HK-2 (cell line): ENCODE measurements around the gene DCP1A.
"Not testable (repeated sequence)": the region's sequence is repeated elsewhere in the genome, so short reads cannot be mapped to it uniquely, and the experiment has no call there.

Experiments used
- DNase-seq: peaks from one replicate; pipeline ENCODE4 v3.0.0-alpha.2; 2018; ENCODE audit not compliant: unreplicated experiment

The DCP1A gene

DNA sequence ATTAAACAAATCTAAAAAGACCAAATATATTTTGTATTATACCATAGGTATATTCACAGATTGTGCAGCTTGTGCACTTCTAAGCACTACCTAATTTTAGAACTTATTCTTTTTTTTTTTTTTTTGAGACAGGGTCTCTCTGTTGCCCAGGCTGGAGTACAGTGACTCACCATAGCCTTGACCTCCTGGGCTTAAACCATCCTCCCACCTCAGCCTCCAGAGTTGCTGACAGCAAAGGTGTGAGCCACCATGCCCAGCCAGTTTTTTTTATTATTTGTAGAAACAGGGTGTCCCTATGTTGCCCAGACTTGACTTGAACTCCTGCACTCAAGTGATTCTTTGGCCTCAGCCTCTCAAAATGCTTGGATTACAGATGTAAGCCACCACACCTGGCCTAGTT lies 79.6 kb downstream of the DCP1A start:
- no peak for DNase-seq

- DNase-seq = no peak
Observed at GRCh38 chr3:53264718-53265117, 82.6 kb downstream of the DCP1A start.

- no peak for DNase-seq
Observed at GRCh38 chr3:53263907-53264306, 83.4 kb downstream of the DCP1A start.

GRCh38 chr3:53261712-53262111 lies 85.6 kb downstream of the DCP1A start:
- DNase-seq = no peak

DNA sequence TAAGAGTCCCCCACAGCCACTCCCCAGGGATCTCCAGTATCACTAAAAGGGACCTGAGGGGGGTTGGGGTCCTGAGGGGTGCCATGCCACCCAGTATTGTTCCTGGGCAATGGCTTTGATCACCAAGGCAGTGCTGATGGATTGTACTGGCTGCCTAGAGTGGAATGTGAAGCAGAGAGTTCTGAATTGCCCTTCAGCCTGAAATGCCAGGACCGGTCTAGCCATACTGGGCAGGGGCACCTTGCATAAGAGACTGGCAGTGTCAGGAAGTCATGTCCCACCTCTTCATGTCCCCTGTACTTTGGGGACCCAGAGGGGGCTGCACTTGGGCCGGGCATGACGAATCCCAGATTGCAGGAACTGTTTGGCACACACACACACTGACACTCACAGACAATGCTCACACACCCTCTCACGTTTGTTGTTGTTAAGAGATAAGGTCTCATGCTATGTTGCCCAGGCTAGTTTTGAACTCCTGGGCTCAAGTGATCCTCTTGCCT lies 87.0 kb downstream of the DCP1A start:
- no peak for DNase-seq

GRCh38 chr3:53259427-53260259 lies 87.7 kb downstream of the DCP1A start:
- no peak for DNase-seq

- DNase-seq = no peak
Observed at GRCh38 chr3:53258600-53259426, 88.5 kb downstream of the DCP1A start.

DNA sequence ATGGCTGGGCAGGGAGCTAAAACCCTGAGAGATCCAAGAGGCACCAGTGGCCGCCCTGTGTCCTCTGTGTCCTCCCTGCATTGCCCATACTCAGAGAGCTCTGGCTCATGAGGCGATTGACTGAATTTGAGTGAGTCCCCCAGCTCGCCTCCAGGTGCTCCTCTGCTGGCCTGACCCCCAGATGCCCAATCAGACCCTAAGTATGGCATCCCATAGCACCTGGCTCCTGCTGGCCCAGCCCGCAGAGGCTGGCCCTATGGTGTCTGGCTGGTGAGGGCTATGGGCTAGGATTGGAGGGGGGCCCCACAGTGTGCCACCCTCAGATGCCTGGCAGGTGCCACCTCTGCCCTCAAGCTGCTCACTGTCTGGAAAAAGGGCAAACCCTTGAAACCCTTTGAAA lies 89.9 kb downstream of the DCP1A start:
- DNase-seq = no peak

DNA sequence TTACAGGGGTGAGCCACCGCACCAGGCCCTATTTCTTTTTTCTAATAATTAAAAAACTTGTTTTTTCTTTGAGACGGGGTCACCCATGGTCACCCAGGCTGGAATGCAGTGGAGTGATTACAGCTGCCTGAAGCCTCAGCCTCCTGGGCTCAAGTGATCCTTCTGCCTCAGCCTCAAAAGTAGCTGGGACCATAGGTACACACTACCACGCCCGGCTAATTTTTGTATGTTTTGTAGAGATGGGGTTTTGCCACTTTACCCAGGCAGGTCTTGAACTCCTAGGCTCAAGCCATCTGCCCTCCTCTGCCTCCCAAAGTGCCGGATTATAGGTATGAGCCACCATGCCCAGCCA lies 90.7 kb downstream of the DCP1A start:
- DNase-seq = no peak

DNA sequence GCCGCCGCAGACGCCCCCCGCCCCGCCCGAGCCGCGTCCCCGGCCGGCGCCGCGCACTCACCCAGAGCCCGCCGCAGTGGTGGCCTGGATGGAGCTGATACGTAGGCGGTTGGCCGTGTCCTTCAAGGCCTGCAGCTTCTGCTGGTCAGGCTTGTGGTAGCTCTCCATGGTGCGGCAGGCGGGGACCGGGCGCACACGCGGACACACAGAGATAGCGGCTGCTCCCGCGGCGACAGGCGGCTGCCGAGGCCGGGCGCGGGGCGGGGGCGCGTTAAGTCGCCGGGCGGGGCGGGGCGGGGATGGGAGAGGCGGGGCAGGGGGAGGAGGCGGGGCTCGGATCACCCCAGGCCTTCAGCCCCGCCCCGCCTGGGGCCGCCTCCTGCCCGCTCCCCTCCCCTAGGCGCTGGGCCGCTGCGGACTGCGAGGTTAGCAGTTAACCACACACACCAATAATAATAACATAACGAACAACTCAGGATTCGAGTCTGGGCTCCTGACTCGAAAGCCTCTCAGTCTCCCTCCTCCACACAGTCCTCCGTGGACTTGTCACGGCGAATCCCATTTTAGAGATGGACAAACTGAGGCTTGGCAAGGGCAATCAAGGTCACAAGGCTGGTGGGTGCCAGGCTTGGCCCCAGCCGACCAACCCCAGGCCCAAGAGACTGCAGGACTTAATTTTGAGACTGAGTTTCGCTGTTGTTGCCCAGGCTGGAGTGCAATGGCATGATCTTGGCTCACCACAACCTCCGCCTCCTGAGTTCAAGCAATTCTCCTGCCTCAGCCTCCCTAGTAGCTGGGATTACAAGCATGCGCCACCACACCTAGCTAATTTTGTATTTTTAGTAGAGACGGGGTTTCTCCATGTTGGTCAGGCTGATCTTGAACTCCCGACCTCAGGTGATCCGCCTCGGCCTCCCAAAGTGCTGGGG lies 91.3 kb downstream of the DCP1A start, which contains the start of gene TKT:
Gene TKT (minus strand): TSS at position 248 of the 929 bp plus-strand sequence. CDS start 80 bp downstream, at position 168.
- DNase-seq = peak; percentile 79

DNA sequence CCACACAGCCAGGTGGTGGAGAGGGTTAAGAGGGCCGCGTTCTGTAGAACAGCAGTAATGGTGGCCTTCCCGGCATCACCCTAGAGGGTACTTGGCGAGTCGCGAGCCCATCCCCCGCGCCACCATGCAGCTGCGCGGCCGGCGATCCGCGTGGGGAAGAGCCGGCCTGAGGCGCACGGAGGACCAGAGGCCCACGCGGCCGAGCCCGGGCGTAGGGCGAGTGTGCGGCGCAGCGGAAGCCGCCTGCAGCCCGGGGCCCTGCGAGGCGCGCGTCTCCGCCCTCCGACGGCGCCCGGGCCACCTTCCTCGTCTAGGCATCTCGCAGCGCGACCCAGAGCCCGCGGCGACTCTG lies 91.9 kb downstream of the DCP1A start:
- DNase-seq = no peak

GRCh38 chr3:53254509-53255422 lies 92.6 kb downstream of the DCP1A start:
- peak; percentile 58 for DNase-seq

DNA sequence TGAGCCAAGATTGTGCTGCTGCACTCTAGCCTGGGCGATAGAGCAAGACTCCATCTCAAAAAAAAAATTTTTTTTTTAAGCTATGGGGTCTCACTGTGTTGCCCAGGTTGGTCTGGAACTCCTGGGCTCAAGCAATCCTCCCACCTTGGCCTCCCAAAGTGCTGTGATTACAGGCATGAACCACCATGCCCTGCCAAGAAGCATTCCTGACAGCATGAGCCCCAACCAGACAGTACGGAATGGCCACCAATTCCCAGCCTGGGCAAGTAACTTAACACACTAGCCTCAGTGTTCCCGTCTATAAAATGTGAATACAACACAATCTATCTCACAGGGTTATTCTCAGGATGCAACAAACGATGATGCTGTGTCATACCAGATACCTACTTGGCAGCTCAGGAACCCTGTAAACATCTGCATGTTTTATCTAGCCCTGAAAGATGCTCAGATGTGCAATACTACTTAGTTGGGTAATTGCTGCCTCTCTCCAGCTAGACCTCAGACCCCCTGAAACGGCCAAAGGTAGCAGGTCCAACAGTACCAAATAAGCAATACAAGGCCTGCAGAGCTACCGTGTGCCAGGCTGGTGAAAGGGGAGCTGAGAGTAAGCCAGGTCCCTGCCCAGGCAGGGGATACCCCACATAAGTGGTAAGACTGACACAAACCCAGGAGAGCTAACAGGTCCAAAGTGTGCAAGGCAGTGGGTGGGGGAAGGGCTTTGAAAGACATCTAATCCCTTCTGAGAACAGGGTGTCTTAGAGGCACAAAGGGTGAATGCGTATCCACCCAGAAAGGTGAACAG lies 93.4 kb downstream of the DCP1A start:
- no peak for DNase-seq

- DNase-seq = not testable (repeated sequence)
Observed at GRCh38 chr3:53252947-53253322, 94.4 kb downstream of the DCP1A start.

GRCh38 chr3:53252096-53252946 lies 95.0 kb downstream of the DCP1A start:
- no peak for DNase-seq

- no peak for DNase-seq
Observed at GRCh38 chr3:53250881-53251605, 96.3 kb downstream of the DCP1A start.

- DNase-seq = no peak
Observed at GRCh38 chr3:53250453-53250852, 96.9 kb downstream of the DCP1A start.

DNA sequence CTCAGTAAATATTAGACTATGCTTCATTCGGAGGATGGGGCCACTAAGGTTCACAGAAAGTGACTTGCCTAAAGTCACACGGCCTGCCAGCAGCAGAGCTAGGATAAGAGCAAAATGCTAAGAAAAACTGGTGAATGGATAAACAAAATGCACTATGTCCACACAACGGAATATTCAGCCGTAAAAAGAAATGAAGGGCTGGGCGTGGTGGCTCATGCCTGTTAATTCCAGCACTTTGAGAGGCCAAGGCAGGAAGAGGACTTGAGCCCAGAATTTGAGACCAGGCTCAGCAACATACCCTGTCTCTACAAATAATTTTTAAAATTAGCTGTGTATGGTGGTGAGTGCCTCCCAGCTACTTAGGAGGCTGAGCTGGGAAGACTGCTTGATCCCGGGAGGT lies 99.2 kb downstream of the DCP1A start:
- DNase-seq = no peak
